ENCODE measurements around the gene INTS15. TPM values are rescaled to one million over a fixed set of nuclear protein-coding genes. Genes with fewer than 3 reads are reported as not detected.

INTS15 gene
- total RNA-seq, 3 donors from 2014 or later: 24.5 to 38.5 (median 26.2) TPM

GRCh38 chr7:6615723-6616555 lies 26.1 kb downstream of the INTS15 start:
- H3K4me3 ChIP-seq: no peak overlapping the region
- H3K9me3 ChIP-seq: no peaks in the 10 kb centered on the region
- peaks cover 5% of the 10 kb centered on the region for H3K4me1 ChIP-seq (ENCODE audit: low read depth)
- peak in 1 of 3 donors; percentile 32 for DNase-seq
- TF ChIP-seq CTCF (IDR thresholded peaks at IDR 0.05): no peak
- no peaks in the 10 kb centered on the region for H3K36me3 ChIP-seq (ENCODE audit: low read depth)
- intact Hi-C loops (cut with DNase I, micrococcal nuclease): no loop called here
- ATAC-seq: peak; percentile 37

DNA sequence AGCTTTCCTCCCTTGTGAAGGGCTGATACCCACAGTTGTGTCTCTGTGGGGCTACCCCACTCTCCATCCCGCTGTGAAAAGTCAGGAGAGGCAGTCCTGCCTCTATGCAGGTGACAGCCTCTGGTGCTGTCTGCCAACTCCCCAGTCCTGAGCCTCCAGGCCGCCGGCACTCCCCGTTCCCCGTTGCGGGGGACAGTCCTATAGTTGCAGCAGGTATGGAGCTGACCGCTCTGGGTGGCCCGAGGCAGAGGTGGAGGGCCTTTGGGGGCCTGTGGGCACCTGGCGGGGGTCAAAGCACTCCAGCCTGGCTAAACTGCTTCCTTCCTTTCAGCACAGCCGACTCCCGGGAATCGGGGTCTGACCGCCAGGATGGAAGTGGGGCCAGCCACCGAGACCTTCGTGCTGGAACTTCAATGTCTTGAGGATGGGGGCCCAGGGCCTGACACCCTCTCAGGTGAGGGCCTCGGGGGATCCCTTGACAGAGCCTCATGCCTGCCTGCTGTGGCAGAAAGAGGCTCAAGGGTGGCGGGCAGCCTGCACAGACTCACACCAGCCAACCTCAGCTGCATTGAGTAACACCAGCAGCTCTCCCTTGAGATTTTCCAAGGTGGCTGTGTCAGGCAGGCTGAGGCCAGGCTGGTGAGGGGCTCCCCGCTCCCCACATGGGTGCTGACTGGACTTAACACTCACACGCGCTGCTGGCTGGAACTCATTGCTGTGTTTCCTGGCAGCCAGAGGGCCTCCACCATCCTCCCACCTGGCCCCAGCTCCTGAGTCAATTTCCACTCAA lies 27.2 kb downstream of the INTS15 start:
- no peak for TF ChIP-seq CTCF (IDR thresholded peaks at IDR 0.05)
- ATAC-seq (no peak), DNase-seq (no peak)
- H3K9me3 ChIP-seq: no peaks in the 10 kb centered on the region
- H3K36me3 ChIP-seq (ENCODE audit: low read depth): no peaks in the 10 kb centered on the region
- H3K4me1 ChIP-seq (ENCODE audit: low read depth): peaks cover 5% of the 10 kb centered on the region
- no peak overlapping the region for H3K4me3 ChIP-seq
- intact Hi-C loops (cut with DNase I, micrococcal nuclease): no loop called here

DNA sequence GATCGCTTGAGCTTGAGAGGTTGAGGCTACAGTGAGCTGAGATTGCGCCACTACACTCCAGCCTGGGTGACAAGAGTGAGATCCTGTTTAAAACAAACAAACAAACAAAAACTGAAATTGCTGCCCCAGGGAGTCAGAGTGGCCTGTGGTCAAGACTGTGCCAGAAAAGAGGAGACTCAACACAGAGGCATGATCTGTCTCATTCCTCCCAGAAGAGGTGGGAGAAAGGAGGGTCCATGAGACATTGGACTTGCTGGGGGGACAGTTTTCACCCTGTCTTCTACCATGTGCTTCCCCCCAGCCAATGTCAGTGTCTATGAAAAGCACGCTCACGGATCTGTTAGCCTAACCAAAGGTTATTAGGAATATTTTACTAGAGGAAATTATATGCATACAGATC lies 28.8 kb downstream of the INTS15 start:
- H3K36me3 ChIP-seq (ENCODE audit: low read depth): no peaks in the 10 kb centered on the region
- no peak overlapping the region for H3K4me3 ChIP-seq
- TF ChIP-seq CTCF (IDR thresholded peaks at IDR 0.05): no peak
- no peak for DNase-seq
- no peak for ATAC-seq
- H3K9me3 ChIP-seq: no peaks in the 10 kb centered on the region
- peaks cover 5% of the 10 kb centered on the region for H3K4me1 ChIP-seq (ENCODE audit: low read depth)
- intact Hi-C loops (cut with DNase I, micrococcal nuclease): no loop called here

DNA sequence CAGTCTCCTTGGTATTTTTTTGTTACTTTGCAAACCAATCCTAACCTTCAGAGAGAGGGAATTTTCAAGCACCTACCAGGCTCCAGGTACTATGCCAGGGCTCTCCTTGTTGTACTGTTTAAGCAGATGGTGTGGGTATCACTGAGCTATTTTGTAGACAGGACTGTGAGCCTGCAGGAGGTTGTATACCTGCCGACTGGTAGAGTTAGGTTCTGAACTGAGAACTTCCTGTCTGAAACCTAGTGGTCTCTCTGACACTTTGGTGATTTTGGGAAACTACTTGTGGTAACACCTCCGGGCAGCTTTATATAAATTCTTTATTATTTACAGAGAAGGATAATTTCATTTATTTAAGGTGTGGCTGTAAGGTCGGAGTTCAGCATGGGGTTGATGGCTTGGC lies 30.1 kb downstream of the INTS15 start:
- Histone ChIP-seq H3K4me3 (no peak overlapping the region), H3K4me1 (ENCODE audit: low read depth) (peaks cover 2% of the 10 kb centered on the region), H3K36me3 (ENCODE audit: low read depth) (no peaks in the 10 kb centered on the region), H3K9me3 (no peaks in the 10 kb centered on the region)
- no peak for TF ChIP-seq CTCF (IDR thresholded peaks at IDR 0.05)
- intact Hi-C loops (cut with DNase I, micrococcal nuclease): no loop called here
- ATAC-seq (peak; percentile 41), DNase-seq (no peak)

DNA sequence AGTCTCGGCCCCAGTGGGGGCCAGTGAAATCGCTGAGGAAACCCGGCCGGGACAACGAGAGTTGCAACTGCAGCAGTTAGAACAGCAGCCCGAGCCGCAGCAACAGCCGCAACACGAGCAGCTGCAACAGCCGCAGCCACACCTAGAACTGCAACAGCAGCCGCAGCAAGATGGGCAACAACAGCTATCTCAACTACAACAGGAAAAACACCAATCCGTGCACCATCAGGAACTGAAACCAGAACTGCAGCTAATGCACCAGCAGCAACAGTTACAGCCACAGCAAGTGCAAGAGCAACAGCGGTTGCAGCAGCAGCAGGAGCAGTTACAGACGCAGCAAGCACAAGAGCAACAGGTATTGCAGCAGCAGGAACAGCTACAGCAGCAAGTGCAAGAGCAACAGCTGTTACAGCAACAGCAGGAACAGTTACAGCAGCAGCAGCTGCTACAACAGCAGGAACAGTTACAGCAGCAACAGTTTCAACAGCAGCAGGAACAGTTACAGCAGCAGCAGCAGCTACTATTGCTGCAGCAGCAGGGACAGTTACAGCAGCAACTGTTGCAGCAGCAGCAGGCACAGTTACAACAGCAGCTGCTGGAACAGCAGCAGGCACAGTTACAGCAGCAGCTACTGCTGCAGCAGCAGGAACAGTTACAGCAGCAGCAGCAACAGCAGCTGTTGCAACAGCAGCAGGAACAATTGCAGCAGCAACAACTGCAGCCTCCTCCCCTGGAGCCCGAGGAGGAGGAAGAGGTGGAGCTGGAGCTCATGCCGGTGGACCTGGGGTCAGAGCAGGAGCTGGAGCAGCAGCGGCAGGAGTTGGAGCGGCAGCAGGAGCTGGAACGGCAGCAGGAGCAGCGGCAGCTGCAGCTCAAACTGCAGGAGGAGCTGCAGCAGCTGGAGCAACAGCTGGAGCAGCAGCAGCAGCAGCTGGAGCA lies 31.6 kb downstream of the INTS15 start:
- DNase-seq (no peak), ATAC-seq (peak; percentile 6)
- no peaks in the 10 kb centered on the region for H3K4me1 ChIP-seq (ENCODE audit: low read depth)
- H3K9me3 ChIP-seq: no peaks in the 10 kb centered on the region
- intact Hi-C loops (cut with DNase I, micrococcal nuclease): no loop called here
- no peaks in the 10 kb centered on the region for H3K36me3 ChIP-seq (ENCODE audit: low read depth)
- no peak for TF ChIP-seq CTCF (IDR thresholded peaks at IDR 0.05)
- no peak overlapping the region for H3K4me3 ChIP-seq

Data from mucosa of descending colon (tissue), 3 donors.